HG03064 (cell line): Measurements from ENCODE around the gene SLC16A3.

Experiments
- ATAC-seq: cut with Tn5 transposase; IDR thresholded peaks from one replicate; pipeline ENCODE4 v1.9.1; 2021; ENCODE audit warnings: low read depth; ENCODE audit not compliant: unreplicated experiment

The SLC16A3 gene

GRCh38 chr17:82235056-82235774 lies 6.4 kb downstream of the SLC16A3 start:
- no peak for ATAC-seq

GRCh38 chr17:82235775-82236141 lies 6.9 kb downstream of the SLC16A3 start:
- no peak for ATAC-seq

GRCh38 chr17:82236142-82236971 lies 7.5 kb downstream of the SLC16A3 start:
- ATAC-seq: no peak

GRCh38 chr17:82237083-82237745 lies 8.4 kb downstream of the SLC16A3 start:
- ATAC-seq: no peak

- no peak for ATAC-seq
These were observed 9.1 kb downstream of the SLC16A3 start for GRCh38 chr17:82237746-82238471.

GRCh38 chr17:82238472-82239201 lies 9.8 kb downstream of the SLC16A3 start:
- ATAC-seq: no peak

GRCh38 chr17:82239401-82239925 lies 10.6 kb downstream of the SLC16A3 start:
- ATAC-seq: no peak

GRCh38 chr17:82239926-82240505 lies 11.2 kb downstream of the SLC16A3 start:
- ATAC-seq: no peak

- no peak for ATAC-seq
These were observed 11.8 kb downstream of the SLC16A3 start for GRCh38 chr17:82240506-82241182.

GRCh38 chr17:82241183-82241925 lies 12.5 kb downstream of the SLC16A3 start:
- no peak for ATAC-seq

GRCh38 chr17:82241926-82242697 lies 13.3 kb downstream of the SLC16A3 start:
- ATAC-seq: no peak

GRCh38 chr17:82242698-82242976 lies 13.8 kb downstream of the SLC16A3 start:
- ATAC-seq: no peak

- no peak for ATAC-seq
These were observed 14.3 kb downstream of the SLC16A3 start for GRCh38 chr17:82242977-82243647.

- ATAC-seq: no peak
These were observed 15.0 kb downstream of the SLC16A3 start for GRCh38 chr17:82243648-82244412.

GRCh38 chr17:82244413-82245133 lies 15.7 kb downstream of the SLC16A3 start:
- no peak for ATAC-seq
